OCI-LY1 (cell line): ENCODE measurements around the gene URB2.

Experiments
- H2AFZ ChIP-seq: fragments of 200-600 bp; sonication (generic), shearing (Covaris generic); 2 replicates; pipeline ENCODE4 v1.6.0; 2014; ENCODE audit warnings: antibody characterized with exemption, mild to moderate bottlenecking, low read length
- H3F3A ChIP-seq: fragments of 200-600 bp; sonication (generic), shearing (Covaris generic); 2 replicates; pipeline ENCODE4 v1.6.0; 2014; ENCODE audit warnings: mild to moderate bottlenecking, antibody characterized with exemption, low read length, moderate library complexity; ENCODE audit not compliant: insufficient read depth
- H3K27ac ChIP-seq: fragments of 200-600 bp; sonication (generic); 2 replicates; pipeline ENCODE4 v1.5.1; 2014; ENCODE audit warnings: low read length, mixed run types, mild to moderate bottlenecking, low read depth; ENCODE audit not compliant: poor library complexity, severe bottlenecking
- H3K27me3 ChIP-seq: fragments of 200-600 bp; sonication (generic); 2 replicates; pipeline ENCODE4 v1.6.0; 2014; ENCODE audit warnings: antibody characterized with exemption, mild to moderate bottlenecking, low read length, moderate library complexity; ENCODE audit not compliant: insufficient read depth
- H3K36me3 ChIP-seq: fragments of 200-600 bp; sonication (generic); 2 replicates; pipeline ENCODE4 v1.6.1; 2014; ENCODE audit warnings: mild to moderate bottlenecking, antibody characterized with exemption, low read length, moderate library complexity, mixed read lengths; ENCODE audit not compliant: insufficient read depth
- H3K4me1 ChIP-seq: fragments of 200-600 bp; sonication (generic); 2 replicates; pipeline ENCODE4 v1.5.1; 2014; ENCODE audit warnings: mild to moderate bottlenecking, low read length, moderate library complexity; ENCODE audit not compliant: insufficient read depth, severe bottlenecking
- H3K4me2 ChIP-seq: fragments of 200-600 bp; sonication (generic), shearing (Covaris generic); 2 replicates; pipeline ENCODE4 v1.6.1; 2014; ENCODE audit warnings: low read length
- H3K4me3 ChIP-seq: fragments of 200-600 bp; sonication (generic); 2 replicates; pipeline ENCODE4 v1.5.1; 2014; ENCODE audit warnings: low read length, low read depth, mild to moderate bottlenecking, mixed read lengths; ENCODE audit not compliant: poor library complexity, severe bottlenecking
- H3K79me2 ChIP-seq: fragments of 200-600 bp; shearing (Covaris generic); 2 replicates; pipeline ENCODE4 v1.6.1; 2016; ENCODE audit warnings: mixed run types, low read length, mixed read lengths; ENCODE audit not compliant: insufficient read depth
- H3K9ac ChIP-seq: fragments of 200-600 bp; sonication (generic), shearing (Covaris generic); 2 replicates; pipeline ENCODE4 v1.6.1; 2014; ENCODE audit warnings: mild to moderate bottlenecking, low read length, mixed read lengths
- H3K9me2 ChIP-seq: fragments of 200-600 bp; sonication (generic), shearing (Covaris generic); 2 replicates; pipeline ENCODE4 v1.6.1; 2014; ENCODE audit warnings: low read depth, mild to moderate bottlenecking, low read length, mixed read lengths
- H3K9me3 ChIP-seq: fragments of 200-600 bp; shearing (Covaris generic); 2 replicates; pipeline ENCODE4 v1.6.1; 2014; ENCODE audit warnings: low read length, mixed read lengths
- H4K20me1 ChIP-seq: fragments of 200-600 bp; sonication (generic), shearing (Covaris generic); 2 replicates; pipeline ENCODE4 v1.6.0; 2016; ENCODE audit warnings: mild to moderate bottlenecking, low read length; ENCODE audit not compliant: insufficient read depth
- EZH2 ChIP-seq: fragments of 200-600 bp; sonication (generic), shearing (Covaris generic); IDR thresholded peaks from 2 replicates; pipeline ENCODE4 v1.8.0; 2017; ENCODE audit warnings: borderline replicate concordance, mixed run types, mild to moderate bottlenecking, antibody characterized with exemption, low read length, moderate library complexity, mixed read lengths
- TF ChIP-seq, protein P1 (sequence below): fragments of 200-600 bp; sonication (generic), shearing (Covaris generic); IDR thresholded peaks from 2 replicates; pipeline ENCODE4 v1.5.1; 2017; ENCODE audit warnings: mild to moderate bottlenecking, antibody characterized with exemption, low read length, moderate library complexity, mixed read lengths

URB2 gene

GRCh38 chr1:229629261-229629660, 3.2 kb downstream of the URB2 start:
- H3K4me2 ChIP-seq, result no peak overlapping the region
- no peaks in the 10 kb centered on the region for H3K9me3 ChIP-seq
- H3F3A ChIP-seq, result no peaks in the 10 kb centered on the region
- H3K79me2 ChIP-seq, result peaks cover 69% of the 10 kb centered on the region
- H3K4me3 ChIP-seq, result no peak overlapping the region
- H3K9me2 ChIP-seq, result no peaks in the 10 kb centered on the region
- H3K27me3 ChIP-seq, result no peaks in the 10 kb centered on the region
- H3K4me1 ChIP-seq, result peaks cover 17% of the 10 kb centered on the region
- TF ChIP-seq, protein P1, sequence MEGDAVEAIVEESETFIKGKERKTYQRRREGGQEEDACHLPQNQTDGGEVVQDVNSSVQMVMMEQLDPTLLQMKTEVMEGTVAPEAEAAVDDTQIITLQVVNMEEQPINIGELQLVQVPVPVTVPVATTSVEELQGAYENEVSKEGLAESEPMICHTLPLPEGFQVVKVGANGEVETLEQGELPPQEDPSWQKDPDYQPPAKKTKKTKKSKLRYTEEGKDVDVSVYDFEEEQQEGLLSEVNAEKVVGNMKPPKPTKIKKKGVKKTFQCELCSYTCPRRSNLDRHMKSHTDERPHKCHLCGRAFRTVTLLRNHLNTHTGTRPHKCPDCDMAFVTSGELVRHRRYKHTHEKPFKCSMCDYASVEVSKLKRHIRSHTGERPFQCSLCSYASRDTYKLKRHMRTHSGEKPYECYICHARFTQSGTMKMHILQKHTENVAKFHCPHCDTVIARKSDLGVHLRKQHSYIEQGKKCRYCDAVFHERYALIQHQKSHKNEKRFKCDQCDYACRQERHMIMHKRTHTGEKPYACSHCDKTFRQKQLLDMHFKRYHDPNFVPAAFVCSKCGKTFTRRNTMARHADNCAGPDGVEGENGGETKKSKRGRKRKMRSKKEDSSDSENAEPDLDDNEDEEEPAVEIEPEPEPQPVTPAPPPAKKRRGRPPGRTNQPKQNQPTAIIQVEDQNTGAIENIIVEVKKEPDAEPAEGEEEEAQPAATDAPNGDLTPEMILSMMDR, result no peak
- no peak for TF ChIP-seq EZH2
- H2AFZ ChIP-seq, result no peak overlapping the region
- H4K20me1 ChIP-seq, result 0 out of 2 replicates have a peak, but pooled peaks cover 4% of the 10 kb centered on the region
- H3K27ac ChIP-seq, result no peak overlapping the region
- no peak overlapping the region for H3K9ac ChIP-seq
- H3K36me3 ChIP-seq, result peaks cover 54% of the 10 kb centered on the region

DNA sequence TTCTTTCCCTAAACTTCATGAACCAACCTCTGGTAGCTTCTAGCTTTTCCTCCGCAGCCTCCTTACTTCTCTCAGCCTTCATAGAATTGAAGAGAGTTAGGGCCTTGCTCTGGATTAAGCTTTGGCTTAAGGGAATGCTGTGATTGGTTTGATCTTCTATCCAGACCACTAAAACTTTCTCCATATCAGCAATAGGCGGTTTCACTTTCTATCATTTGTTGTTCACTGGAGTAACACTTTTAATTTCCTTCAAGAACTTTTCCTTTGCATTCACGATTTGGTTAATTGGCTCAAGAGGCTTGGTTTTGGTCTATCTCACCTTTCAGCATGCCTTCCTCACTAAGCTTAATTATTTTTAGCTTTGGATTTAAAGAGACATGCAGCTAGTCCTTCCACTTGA, 5.1 kb downstream of the URB2 start:
- 0 out of 2 replicates have a peak, but pooled peaks cover 4% of the 10 kb centered on the region for H4K20me1 ChIP-seq
- TF ChIP-seq EZH2, result no peak
- TF ChIP-seq, protein P1, result no peak
- no peaks in the 10 kb centered on the region for H3F3A ChIP-seq
- peaks cover 10% of the 10 kb centered on the region for H3K4me1 ChIP-seq
- no peak overlapping the region for H3K9ac ChIP-seq
- no peaks in the 10 kb centered on the region for H3K9me3 ChIP-seq
- no peaks in the 10 kb centered on the region for H3K27me3 ChIP-seq
- no peak overlapping the region for H3K4me2 ChIP-seq
- peaks cover 58% of the 10 kb centered on the region for H3K79me2 ChIP-seq
- peaks cover 72% of the 10 kb centered on the region for H3K36me3 ChIP-seq
- no peak overlapping the region for H3K4me3 ChIP-seq
- H3K9me2 ChIP-seq, result no peaks in the 10 kb centered on the region
- H2AFZ ChIP-seq, result no peak overlapping the region
- H3K27ac ChIP-seq, result no peak overlapping the region

DNA sequence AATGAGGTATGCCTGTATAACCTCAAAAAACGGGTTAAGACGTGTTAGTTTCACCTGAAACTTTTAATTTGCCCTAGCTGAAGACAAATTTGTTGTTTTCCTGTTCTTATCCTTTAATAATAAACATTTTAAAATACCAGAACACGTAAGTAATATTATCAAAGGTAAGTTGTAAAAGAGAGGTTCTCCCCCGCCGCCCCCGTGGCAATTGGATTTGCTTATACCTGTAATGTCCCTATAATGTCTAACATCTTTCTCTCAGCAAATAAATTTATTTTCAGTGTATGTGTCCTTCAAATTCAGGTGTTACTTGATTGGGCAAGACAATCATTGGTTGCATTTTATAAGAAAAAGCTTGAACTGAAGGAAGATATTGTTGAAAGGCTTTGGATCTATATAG, 5.9 kb downstream of the URB2 start:
- H3K9me3 ChIP-seq, result no peaks in the 10 kb centered on the region
- no peaks in the 10 kb centered on the region for H3K9me2 ChIP-seq
- no peak overlapping the region for H3K9ac ChIP-seq
- H3K79me2 ChIP-seq, result peaks cover 50% of the 10 kb centered on the region
- no peaks in the 10 kb centered on the region for H3K27me3 ChIP-seq
- H3K4me2 ChIP-seq, result no peak overlapping the region
- no peak for TF ChIP-seq EZH2
- TF ChIP-seq, protein P1, result no peak
- H3K4me3 ChIP-seq, result no peak overlapping the region
- H2AFZ ChIP-seq, result no peak overlapping the region
- peaks cover 81% of the 10 kb centered on the region for H3K36me3 ChIP-seq
- no peaks in the 10 kb centered on the region for H3F3A ChIP-seq
- 0 out of 2 replicates have a peak, but pooled peaks cover 4% of the 10 kb centered on the region for H4K20me1 ChIP-seq
- H3K4me1 ChIP-seq, result peaks cover 9% of the 10 kb centered on the region
- H3K27ac ChIP-seq, result no peak overlapping the region
